Stimulated activated naive CD4-positive, alpha-beta T cell (primary cell): Measurements from ENCODE around the gene COL15A1.

ENCODE experiments used
- DNase-seq, 6 experiments: peaks; one replicate each; lab custom pipeline; 2025; lab: John Stamatoyannopoulos, UW

COL15A1 gene

GRCh38 chr9:99037769-99038483, 94.2 kb downstream of the COL15A1 start:
- no peak for DNase-seq

GRCh38 chr9:99038484-99038820, 94.7 kb downstream of the COL15A1 start:
- DNase-seq: no peak

GRCh38 chr9:99039505-99040182, 95.9 kb downstream of the COL15A1 start:
- no peak for DNase-seq

- DNase-seq: no peak
Measured at GRCh38 chr9:99040251-99040900, 96.7 kb downstream of the COL15A1 start.

GRCh38 chr9:99040911-99041582, 97.3 kb downstream of the COL15A1 start:
- DNase-seq: no peak

- DNase-seq: no peak
Measured at GRCh38 chr9:99041618-99042017, 97.9 kb downstream of the COL15A1 start.

- no peak for DNase-seq
Measured at GRCh38 chr9:99042620-99043019, 98.9 kb downstream of the COL15A1 start.

GRCh38 chr9:99044827-99045226, 101.1 kb downstream of the COL15A1 start:
- no peak for DNase-seq

GRCh38 chr9:99046068-99046467, 102.4 kb downstream of the COL15A1 start:
- no peak for DNase-seq

- DNase-seq: no peak
Measured at GRCh38 chr9:99046542-99047071, 102.9 kb downstream of the COL15A1 start.

- no peak for DNase-seq
Measured at GRCh38 chr9:99049228-99049627, 105.5 kb downstream of the COL15A1 start.

- DNase-seq: no peak
Measured at GRCh38 chr9:99049641-99050040, 105.9 kb downstream of the COL15A1 start.

- DNase-seq: no peak
Measured at GRCh38 chr9:99050292-99050911, 106.7 kb downstream of the COL15A1 start.

- DNase-seq: no peak
Measured at GRCh38 chr9:99050924-99051323, 107.2 kb downstream of the COL15A1 start.

GRCh38 chr9:99051406-99051805, 107.7 kb downstream of the COL15A1 start:
- DNase-seq: no peak

- no peak for DNase-seq
Measured at GRCh38 chr9:99051851-99052250, 108.1 kb downstream of the COL15A1 start.

GRCh38 chr9:99052815-99053715, 109.4 kb downstream of the COL15A1 start:
- DNase-seq: no peak

GRCh38 chr9:99054581-99054980, 110.9 kb downstream of the COL15A1 start:
- DNase-seq: no peak

- DNase-seq: no peak
Measured at GRCh38 chr9:99055384-99055783, 111.7 kb downstream of the COL15A1 start.

GRCh38 chr9:99056186-99056585, 112.5 kb downstream of the COL15A1 start:
- no peak for DNase-seq
